Heart right ventricle (tissue), 16 donors: ENCODE measurements around the gene OR52I2. TPM values are rescaled to one million over a fixed set of nuclear protein-coding genes. Genes with fewer than 3 reads are reported as not detected.
A peak's percentile ranks its signal among the peaks of the same experiment; 100 is the strongest.

Source experiments
- ATAC-seq, 8 donors: fragments of 200-7000 bp; cut with Tn5 transposase; one replicate each; pipeline ENCODE4 v1.9.1; 2020; ENCODE audit warnings: mild to moderate bottlenecking in 8 of 8, moderate library complexity in 8 of 8, moderate number of reproducible peaks in 1 of 8
- DNase-seq, 2 donors: peaks; one replicate each; pipeline ENCODE4 v3.0.0-alpha.2; 2020
- H3K27ac ChIP-seq, 10 donors: fragments of 200-600 bp; sonication (generic) in 2 of 10; one replicate each; pipeline versions ENCODE4 v1.5.0 to v1.8.0; 2020 to 2022; ENCODE audit warnings: mild to moderate bottlenecking in 3 of 10
- H3K27me3 ChIP-seq, 7 donors: fragments of 200-600 bp; one replicate each; pipeline ENCODE4 v1.8.0; 2021 to 2022; ENCODE audit warnings: mild to moderate bottlenecking in 2 of 7
- H3K36me3 ChIP-seq, 9 donors: fragments of 200-600 bp; sonication (generic) in 1 of 9; one replicate each; pipeline versions ENCODE4 v1.5.0 to v1.8.0; 2020 to 2022; ENCODE audit warnings: mild to moderate bottlenecking in 2 of 9
- H3K4me1 ChIP-seq, 9 donors: fragments of 200-600 bp; sonication (generic) in 1 of 9; one replicate each; pipeline versions ENCODE4 v1.5.0 to v1.8.0; 2020 to 2022; ENCODE audit warnings: mild to moderate bottlenecking in 4 of 9
- H3K4me3 ChIP-seq, 10 donors: fragments of 200-600 bp; sonication (generic) in 2 of 10; one replicate each; pipeline versions ENCODE4 v1.5.0 to v1.8.0; 2020 to 2022; ENCODE audit warnings: mild to moderate bottlenecking in 7 of 10, moderate library complexity in 2 of 10
- H3K9me3 ChIP-seq, 11 donors: fragments of 200-600 bp in 10 of 11; sonication (generic) in 2 of 11; one replicate each; pipeline versions ENCODE4 v1.5.0 to v1.8.0; 2013 to 2022; ENCODE audit warnings: mild to moderate bottlenecking in 2 of 11, control low read depth in 1 of 11, moderate library complexity in 1 of 11
- CTCF ChIP-seq, 9 donors: fragments of 200-600 bp; sonication (generic) in 2 of 9; IDR thresholded peaks; one replicate each; pipeline versions ENCODE4 v1.5.0 to v1.8.0; 2021 to 2022; ENCODE audit warnings: antibody characterized with exemption in 9 of 9, mild to moderate bottlenecking in 5 of 9, moderate library complexity in 1 of 9
- WGBS, 2 donors: extraction: QIAGEN DNeasy Blood & Tissue Kit; methylation state at CpG; one replicate each; pipeline ENCODE4 v1.1.7; 2013; ENCODE audit warnings: inconsistent platforms in 1 of 2; 5-methylcytosine and 5-hydroxymethylcytosine counted together
- intact Hi-C, 10 donors: fragments of 100-400 bp; cut with DNase I; formaldehyde crosslinking; loops; one replicate each; pipeline versions ENCODE4 v1.11.1 to v1.14.2; 2022
- polyA plus RNA-seq, 2 donors: library from polyadenylated mRNA; stranded (reverse); fragments of 200-250 nt; gene quantifications; one replicate each; pipeline ENCODE4 v1.2.3, GENCODE V29; 2013
- total RNA-seq, 10 donors: library from RNA; stranded (reverse); fragmentation: NEBNext Ultra II Directional in 3 of 10; extraction: Animal tissue kit (Norgen Biotek cat#: 25700) in 3 of 10; gene quantifications; one replicate each; pipeline versions ENCODE4 v1.2.1 to v1.2.4, GENCODE V29; 2021 to 2023
- donor health status: Arrhythmogenic right ventricular cardiomyopathy.
- donor health status: ischemic (EF 13 %, LVEDD 7.1; RV severe dilation, severe dysfunction).
- donor health status: healthy with polysubstance abuse.
- donor health status: DM: no; HTN: yes; CAD: no.
- donor health status: DM: no; HTN: no; CAD: no.
- donor health status: ischemic (EF 25% LVEDD 6.9; RV normal size, moderate dysfunction).
- donor health status: ischemic (EF 25% LVEDD 5.7; RV mildly dilated, moderate dysfunction).
- donor health status: healthy.
- donor health status: DM: yes; HTN: yes; CAD: no.
- donor health status: Ischemic cardiomyopathy.
- donor health status: ischemic (EF 35%, LVEDD 5.7; RV mildly dilated, moderate dysfunction).
- donor health status: nonischemic (EF 11% LVEDD 7.7; RV severe dilation, severe dysfunction).
- donor health status: DM: yes; HTN: yes; CAD: no.
- donor health status: PGD.
- donor health status: ischemic (EF 29% LVEDD 5.4; RV normal size, mild dysfunction).
- donor health status: nonischemic (EF 23%, LVEDD 6.1; RV moderate dilation, normal function).

OR52I2 gene
- total and polyA plus RNA-seq, 12 donors: not detected

GRCh38 chr11:4636962-4637661, 55.6 kb downstream of the OR52I2 start, which contains the start of gene OR51D1:
Gene OR51D1, plus strand, starts transcription at chr11:4637477. Its CDS starts 2,314 bp downstream, at chr11:4639791.
- Histone ChIP-seq H3K9me3 (no peaks in the 10 kb centered on the region), H3K27me3 (peaks cover 0 to 4% (median 0%) of the 10 kb centered on the region in 7 donors), H3K4me3 (peak within 1 kb of the TSS in 9 of 10 donors; percentile 12 to 47 (median 31)), H3K36me3 (no peaks in the 10 kb centered on the region), H3K27ac (peak within 1 kb of the TSS in 3 of 10 donors; percentile 34 to 48 (median 46)), H3K4me1 (peaks cover 0 to 26% (median 4%) of the 10 kb centered on the region in 9 donors)
- peak; percentile 84 to 94 (median 92) for TF ChIP-seq CTCF (IDR thresholded peaks at IDR 0.05)
- DNase-seq (peak; percentile 74 to 77), ATAC-seq (peak; percentile 92 to 97 (median 95))
- WGBS, 2 donors: 25 to 26% methylated on average over 21 of the region's 21 CpGs
- intact Hi-C loops: loop anchor here (1.0 to 5.0 kb wide), 6 partner anchors 180 to 368 kb away; no protein-coding TSS in a partner anchor

- intact Hi-C loops: loop anchor here (1.0 to 5.0 kb wide), 6 partner anchors 180 to 367 kb away; no protein-coding TSS in a partner anchor
- ATAC-seq (peak in 3 of 8 donors; percentile 3 to 22 (median 12)), DNase-seq (no peak)
- no peak overlapping the region for H3K4me3 ChIP-seq
- peaks cover 0 to 28% (median 8%) of the 10 kb centered on the region in 9 donors for H3K4me1 ChIP-seq
- H3K27ac ChIP-seq: peak overlapping the region in 2 of 10 donors; percentile 46 to 48
- WGBS, 2 donors: 58 to 84% methylated on average over 3 of the region's 3 CpGs
- H3K9me3 ChIP-seq: no peaks in the 10 kb centered on the region
- no peak for TF ChIP-seq CTCF (IDR thresholded peaks at IDR 0.05)
- H3K36me3 ChIP-seq: no peaks in the 10 kb centered on the region
- peaks cover 0 to 4% (median 0%) of the 10 kb centered on the region in 7 donors for H3K27me3 ChIP-seq
These were observed 56.1 kb downstream of the OR52I2 start for GRCh38 chr11:4637662-4638047.

- no peak overlapping the region for H3K27ac ChIP-seq
- 95% methylated on average over 6 of the region's 6 CpGs for WGBS, 2 donors
- TF ChIP-seq CTCF (IDR thresholded peaks at IDR 0.05): no peak
- H3K9me3 ChIP-seq: no peaks in the 10 kb centered on the region
- DNase-seq (no peak), ATAC-seq (no peak)
- peaks cover 0 to 38% (median 14%) of the 10 kb centered on the region in 9 donors for H3K4me1 ChIP-seq
- H3K27me3 ChIP-seq: peaks cover 0 to 4% (median 0%) of the 10 kb centered on the region in 7 donors
- intact Hi-C loops: loop anchor here in 7 of 10 donors (5.0 to 10.0 kb wide), 4 partner anchors 177 to 455 kb away; no protein-coding TSS in a partner anchor
- no peak overlapping the region for H3K4me3 ChIP-seq
- no peaks in the 10 kb centered on the region for H3K36me3 ChIP-seq
These were observed 58.4 kb downstream of the OR52I2 start for GRCh38 chr11:4639931-4640330.

- no peaks in the 10 kb centered on the region for H3K9me3 ChIP-seq
- ATAC-seq (no peak), DNase-seq (no peak)
- intact Hi-C loops: loop anchor here in 1 of 10 donors (10.0 kb wide), 1 partner anchor 457 kb away; no protein-coding TSS in a partner anchor
- no peak for TF ChIP-seq CTCF (IDR thresholded peaks at IDR 0.05)
- H3K36me3 ChIP-seq: no peaks in the 10 kb centered on the region
- peak overlapping the region in 7 of 10 donors; percentile 76 to 91 (median 83) for H3K27ac ChIP-seq
- peaks cover 4 to 52% (median 28%) of the 10 kb centered on the region in 9 donors for H3K4me1 ChIP-seq
- no peak overlapping the region for H3K4me3 ChIP-seq
- H3K27me3 ChIP-seq: no peaks in the 10 kb centered on the region
- WGBS, 2 donors: 92% methylated on average over 7 of the region's 7 CpGs
These were observed 60.0 kb downstream of the OR52I2 start for GRCh38 chr11:4641501-4641900.
